IMR-90 (cell line): ENCODE measurements around the gene ZNF232. TPM values are rescaled to one million over a fixed set of nuclear protein-coding genes. Genes with fewer than 3 reads are reported as not detected.
"Not testable (repeated sequence)": the region's sequence is repeated elsewhere in the genome, so short reads cannot be mapped to it uniquely, and the experiment has no call there.

ENCODE experiments used
- ATAC-seq: fragments of 200-7000 bp; cut with Tn5 transposase; 2 replicates; pipeline ENCODE4 v1.9.1; 2020; ENCODE audit warnings: low read depth, mild to moderate bottlenecking, moderate library complexity
- BruUV-seq: library from RNA; stranded (reverse); fragments of 400-500 nt; replicated peaks from 2 replicates; lab custom pipeline; 2021; lab: Mats Ljungman, UMichigan
- CTCF ChIA-PET: fragments of 300-600 bp; formaldehyde crosslinking; extraction: SDS; loops from one replicate; lab custom pipeline; 2021; ENCODE audit warnings: antibody characterized with exemption; lab: Yijun Ruan, JAX
- POLR2A ChIA-PET: fragments of 300-600 bp; sonication (Branson Sonifier 250); formaldehyde crosslinking; loops from one replicate; lab custom pipeline; 2022; ENCODE audit warnings: antibody characterized with exemption; ENCODE audit not compliant: unreplicated experiment; lab: Charles Lee
- DNase-seq: peaks from one replicate; pipeline ENCODE4 v3.0.0; 2013
- H2AFZ ChIP-seq: replicated peaks from 2 replicates; pipeline ENCODE3; 2013; ENCODE audit warnings: low read length, mild to moderate bottlenecking; ENCODE audit not compliant: poor library complexity
- H2AK5ac ChIP-seq: 2 replicates; pipeline ENCODE4 v1.6.1; 2013; ENCODE audit warnings: low read depth, low read length, inconsistent platforms
- H2AK9ac ChIP-seq: replicated peaks from 2 replicates; pipeline ENCODE3; 2013; ENCODE audit warnings: mild to moderate bottlenecking, low read depth, low read length, moderate library complexity; ENCODE audit not compliant: poor library complexity
- H2BK120ac ChIP-seq: 2 replicates; pipeline ENCODE4 v1.6.1; 2013; ENCODE audit warnings: low read depth, low read length, inconsistent platforms
- H2BK15ac ChIP-seq: 3 replicates; pipeline ENCODE4 v1.6.1; 2013; ENCODE audit warnings: low read depth, low read length, inconsistent platforms
- H2BK20ac ChIP-seq: 2 replicates; pipeline ENCODE4 v1.6.1; 2013; ENCODE audit warnings: low read depth, mild to moderate bottlenecking, inconsistent platforms, low read length, moderate library complexity
- H2BK5ac ChIP-seq: 2 replicates; pipeline ENCODE4 v1.6.1; 2013; ENCODE audit warnings: mild to moderate bottlenecking, low read depth, low read length, inconsistent platforms; ENCODE audit not compliant: poor library complexity, severe bottlenecking
- H3K14ac ChIP-seq: replicated peaks from 2 replicates; pipeline ENCODE4 v1.6.1; 2013; ENCODE audit warnings: low read depth, low read length, inconsistent platforms
- H3K18ac ChIP-seq: 2 replicates; pipeline ENCODE4 v1.6.1; 2013; ENCODE audit warnings: low read depth, low read length, control low read depth
- H3K23ac ChIP-seq: 2 replicates; pipeline ENCODE4 v1.6.1; 2013; ENCODE audit warnings: low read depth, low read length, inconsistent platforms
- H3K27ac ChIP-seq: 2 replicates; pipeline ENCODE4 v1.5.1; 2013; ENCODE audit warnings: mild to moderate bottlenecking, control low read depth, low read length; ENCODE audit not compliant: insufficient read depth
- H3K27me3 ChIP-seq: 2 replicates; pipeline ENCODE4 v1.6.1; 2013; ENCODE audit warnings: low read length; ENCODE audit not compliant: control insufficient read depth, insufficient read depth
- H3K36me3 ChIP-seq: 2 replicates; pipeline ENCODE4 v1.6.1; 2013; ENCODE audit warnings: low read length, mixed read lengths; ENCODE audit not compliant: control insufficient read depth, insufficient read depth
- H3K4ac ChIP-seq: 2 replicates; pipeline ENCODE4 v1.6.1; 2013; ENCODE audit warnings: low read depth, low read length, inconsistent platforms
- H3K4me1 ChIP-seq: 2 replicates; pipeline ENCODE4 v1.6.1; 2013; ENCODE audit warnings: low read length, mixed read lengths; ENCODE audit not compliant: control insufficient read depth, insufficient read depth
- H3K4me2 ChIP-seq: 2 replicates; pipeline ENCODE4 v1.6.1; 2013; ENCODE audit warnings: low read depth, mild to moderate bottlenecking, control low read depth, low read length, moderate library complexity
- H3K4me3 ChIP-seq: 2 replicates; pipeline ENCODE4 v1.5.1; 2013; ENCODE audit warnings: low read depth, mild to moderate bottlenecking, control low read depth, low read length, moderate library complexity; ENCODE audit not compliant: insufficient read depth
- H3K56ac ChIP-seq: 2 replicates; pipeline ENCODE4 v1.6.1; 2013; ENCODE audit warnings: low read length, inconsistent platforms; ENCODE audit not compliant: insufficient read depth; ENCODE audit errors: extremely low read depth
- H3K79me1 ChIP-seq, 2 experiments: 2 replicates each; pipeline ENCODE4 v1.6.1; 2013; ENCODE audit warnings: low read length in 2 of 2, inconsistent platforms in 1 of 2, low read depth in 1 of 2
- H3K9ac ChIP-seq: 2 replicates; pipeline ENCODE4 v1.6.1; 2013; ENCODE audit warnings: low read depth, low read length, control low read depth
- H3K9me1 ChIP-seq: 2 replicates; pipeline ENCODE4 v1.6.1; 2013; ENCODE audit warnings: low read length, inconsistent platforms; ENCODE audit not compliant: insufficient read depth
- H3K9me3 ChIP-seq: 2 replicates; pipeline ENCODE4 v1.6.1; 2013; ENCODE audit warnings: low read length; ENCODE audit not compliant: control insufficient read depth, insufficient read depth
- H4K20me1 ChIP-seq: 2 replicates; pipeline ENCODE4 v1.6.1; 2013; ENCODE audit warnings: low read length, inconsistent platforms; ENCODE audit not compliant: insufficient read depth
- H4K5ac ChIP-seq: 2 replicates; pipeline ENCODE4 v1.6.1; 2013; ENCODE audit warnings: mild to moderate bottlenecking, low read depth, low read length, control low read depth
- H4K8ac ChIP-seq, 2 experiments: 2 replicates each; pipeline ENCODE4 v1.6.1; 2013; ENCODE audit warnings: low read depth in 2 of 2, low read length in 2 of 2, control low read depth in 1 of 2, inconsistent platforms in 1 of 2
- H4K91ac ChIP-seq: 2 replicates; pipeline ENCODE4 v1.6.1; 2013; ENCODE audit warnings: low read depth, low read length, inconsistent platforms; ENCODE audit not compliant: insufficient read depth
- WGBS, 2 experiments: methylation state at CpG; one replicate each; pipeline versions ENCODE4 v1.1.5 to v1.1.7; 2013; ENCODE audit warnings: missing lambda C conversion rate in 2 of 2; ENCODE audit not compliant: insufficient read length in 1 of 2; ENCODE audit errors: extremely low coverage in 2 of 2; 5-methylcytosine and 5-hydroxymethylcytosine counted together
- dilution Hi-C: fragments of 300-500 bp; cut with HindIII; formaldehyde crosslinking; loops from one replicate; pipeline ENCODE4 v1.14.3; 2018; ENCODE audit warnings: low sequenced_read_pairs; ENCODE audit not compliant: unreplicated experiment
- in situ Hi-C: fragments of 300-500 bp; cut with MboI; formaldehyde crosslinking; loops from 3 replicates; pipeline ENCODE4 v1.14.3; 2019; ENCODE audit warnings: low sequenced_read_pairs, inconsistent platforms, mixed read lengths
- intact Hi-C: fragments of 100-400 bp; cut with micrococcal nuclease; formaldehyde crosslinking; loops from 2 replicates; pipeline ENCODE4 v1.10.0; 2022
- polyA plus RNA-seq, 3 experiments: library from polyadenylated mRNA; depleted of rRNA; stranded (reverse); fragments of >200 nt; gene quantifications; 2 replicates each; pipeline ENCODE4 v1.2.3, GENCODE V29; 2012; ENCODE audit warnings: low replicate concordance in 1 of 3
- total RNA-seq: library from RNA; depleted of rRNA; stranded (reverse); fragments of >200 nt; gene quantifications from 2 replicates; pipeline ENCODE4 v1.2.3, GENCODE V29; 2012

Gene ZNF232
- total and polyA plus RNA-seq, 2 of the 4 experiments (the other 2 are of a cell fraction): 3.2 to 6.5 TPM

DNA sequence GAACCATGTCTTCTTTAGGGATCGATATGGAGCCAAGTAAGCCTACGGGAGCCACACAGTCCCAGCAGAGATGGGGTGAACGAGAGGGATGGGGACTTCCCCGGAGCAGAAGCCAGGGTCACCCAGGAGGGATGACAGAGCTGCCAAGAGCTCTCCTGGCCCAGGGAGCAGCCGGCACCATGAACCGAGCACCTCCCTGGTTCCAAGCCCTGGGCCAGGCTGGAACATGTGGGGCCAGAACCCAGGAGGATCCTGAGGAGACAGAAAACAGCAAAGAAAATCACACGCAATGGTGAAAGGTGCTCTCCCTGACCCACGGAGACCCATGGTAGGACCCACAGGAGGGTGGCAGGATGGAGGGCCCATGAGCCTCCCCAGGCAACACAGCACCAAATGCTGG lies 22.3 kb upstream of the ZNF232 start:
- dilution Hi-C loops, H2BK20ac ChIP-seq, DNase-seq, H4K91ac ChIP-seq, H4K5ac ChIP-seq, H2AFZ ChIP-seq, H3K9me1 ChIP-seq, H3K4me1 ChIP-seq, H3K4ac ChIP-seq, H4K8ac ChIP-seq, H3K4me3 ChIP-seq, H3K79me1 ChIP-seq, H3K27me3 ChIP-seq, H3K9me3 ChIP-seq, H3K23ac ChIP-seq, H3K27ac ChIP-seq, H3K36me3 ChIP-seq, H2BK120ac ChIP-seq, in situ Hi-C loops, ATAC-seq, H2AK9ac ChIP-seq, CTCF ChIA-PET, H2BK15ac ChIP-seq, BruUV-seq, H3K18ac ChIP-seq, H3K14ac ChIP-seq, H3K9ac ChIP-seq, H2BK5ac ChIP-seq, POLR2A ChIA-PET, H3K56ac ChIP-seq, H4K20me1 ChIP-seq, intact Hi-C loops, H3K4me2 ChIP-seq, H2AK5ac ChIP-seq: not testable (repeated sequence)
- WGBS, 2 experiments: 70% methylated on average over 2 of the region's 8 CpGs; no CpG with 5 or more reads in 1 of the 2 experiments
